HG02588 (cell line): ENCODE data around the gene SUPT3H.

Experiments used
- ATAC-seq: cut with Tn5 transposase; IDR thresholded peaks from one replicate; pipeline ENCODE4 v1.9.1; 2021; ENCODE audit warnings: mild to moderate bottlenecking, moderate library complexity; ENCODE audit not compliant: unreplicated experiment

SUPT3H gene

DNA sequence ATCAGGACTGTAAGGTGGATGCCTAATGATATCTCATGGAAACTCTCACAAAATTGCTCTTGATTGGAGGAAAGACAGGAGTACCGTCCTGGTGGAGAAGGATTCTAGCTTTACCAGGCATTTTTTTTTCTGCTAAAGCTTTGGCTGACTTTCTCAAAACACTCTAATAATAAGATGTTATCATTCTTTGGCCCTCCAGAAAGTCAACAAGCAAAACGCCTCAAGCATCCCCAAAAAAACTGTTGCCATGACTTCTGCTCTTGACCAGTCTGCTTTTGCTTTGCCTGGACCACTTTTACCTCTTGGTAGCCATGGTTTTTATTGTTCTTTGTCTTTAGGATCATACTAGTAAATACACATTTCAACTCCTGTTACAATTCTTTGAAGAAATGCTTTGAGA is 105.1 kb downstream of the SUPT3H start:
- no peak for ATAC-seq

GRCh38 chr6:45265246-45265645 is 112.5 kb downstream of the SUPT3H start:
- no peak for ATAC-seq

DNA sequence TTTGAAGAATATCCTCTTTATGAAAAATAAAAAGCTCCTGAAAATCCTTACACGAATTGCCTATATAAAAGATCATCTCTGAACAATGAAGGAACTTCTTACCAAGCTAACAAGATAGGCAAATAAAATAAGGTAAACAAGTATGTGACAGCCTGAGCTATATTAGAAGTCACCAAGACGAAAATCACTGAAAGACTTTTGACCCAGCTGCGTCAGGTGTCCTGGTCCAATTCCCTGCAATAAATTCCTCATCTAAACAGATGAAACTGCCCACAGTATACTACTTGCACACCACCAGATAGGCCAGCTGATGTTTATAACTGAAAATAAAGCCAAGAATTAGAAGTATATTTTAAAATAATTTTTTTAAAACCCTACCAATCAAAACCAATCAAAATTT is 117.0 kb downstream of the SUPT3H start:
- no peak for ATAC-seq

- no peak for ATAC-seq
Observed at GRCh38 chr6:45256697-45257695, 120.7 kb downstream of the SUPT3H start.

- no peak for ATAC-seq
Observed at GRCh38 chr6:45255434-45255833, 122.3 kb downstream of the SUPT3H start.

- ATAC-seq: no peak
Observed at GRCh38 chr6:45254253-45254652, 123.5 kb downstream of the SUPT3H start.

- ATAC-seq: no peak
Observed at GRCh38 chr6:45253453-45253852, 124.3 kb downstream of the SUPT3H start.

- ATAC-seq: no peak
Observed at GRCh38 chr6:45231660-45232059, 146.1 kb downstream of the SUPT3H start.

DNA sequence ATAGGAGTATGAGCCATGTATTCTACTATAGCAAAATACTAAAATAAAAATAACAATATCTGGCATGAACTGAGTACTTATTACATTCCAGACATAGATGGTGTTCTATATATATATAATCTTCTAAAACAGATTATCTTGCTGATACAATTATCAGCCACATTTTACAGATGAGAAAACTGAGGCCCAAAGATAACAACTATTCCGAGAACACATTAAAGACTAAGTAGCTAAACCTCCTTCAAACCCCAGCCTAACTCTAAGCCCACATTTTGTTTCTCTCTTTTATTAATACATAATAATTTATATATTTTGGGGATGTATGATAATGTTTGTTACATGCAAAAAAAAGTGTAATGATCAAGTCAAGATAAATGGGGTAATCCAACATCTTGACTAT is 148.3 kb downstream of the SUPT3H start:
- ATAC-seq: no peak

DNA sequence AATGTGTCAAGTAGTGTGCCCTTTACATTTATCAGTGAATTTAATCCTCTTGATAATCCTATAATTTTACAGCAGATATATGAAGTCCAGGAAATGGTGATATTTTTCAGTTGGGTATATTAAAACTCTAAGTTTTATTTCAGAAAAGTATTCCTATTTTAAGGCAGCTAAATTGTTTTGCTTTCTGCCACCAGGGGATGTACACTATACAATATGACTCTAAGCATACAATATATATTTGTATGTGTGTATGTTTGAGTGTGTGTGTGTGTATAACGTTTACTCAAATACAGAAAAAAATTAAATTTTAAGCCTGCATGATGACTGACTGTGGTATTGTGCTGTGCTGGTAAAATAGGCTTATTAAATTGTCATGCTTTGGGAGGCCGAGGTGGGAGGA is 151.7 kb downstream of the SUPT3H start:
- ATAC-seq: no peak

GRCh38 chr6:45222380-45222779 is 155.4 kb downstream of the SUPT3H start:
- no peak for ATAC-seq

DNA sequence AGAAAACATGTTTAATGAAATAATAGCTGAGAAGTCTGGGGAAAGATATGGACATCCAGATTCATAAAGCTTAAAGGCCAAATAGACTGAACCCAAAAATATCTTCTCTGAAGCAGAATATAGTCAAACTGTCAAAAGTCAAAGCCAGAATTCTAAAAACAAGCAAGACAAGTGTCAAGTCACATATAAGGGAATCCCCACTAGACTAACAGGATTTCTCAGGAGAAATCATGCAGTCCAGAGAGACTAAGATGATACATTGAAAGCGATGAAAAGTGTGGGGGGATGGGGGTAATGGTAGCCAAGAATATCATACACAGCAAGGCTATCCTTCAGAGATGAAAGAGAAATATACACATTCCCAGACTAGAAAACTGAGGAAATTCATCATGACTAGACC is 162.0 kb downstream of the SUPT3H start:
- ATAC-seq: no peak

DNA sequence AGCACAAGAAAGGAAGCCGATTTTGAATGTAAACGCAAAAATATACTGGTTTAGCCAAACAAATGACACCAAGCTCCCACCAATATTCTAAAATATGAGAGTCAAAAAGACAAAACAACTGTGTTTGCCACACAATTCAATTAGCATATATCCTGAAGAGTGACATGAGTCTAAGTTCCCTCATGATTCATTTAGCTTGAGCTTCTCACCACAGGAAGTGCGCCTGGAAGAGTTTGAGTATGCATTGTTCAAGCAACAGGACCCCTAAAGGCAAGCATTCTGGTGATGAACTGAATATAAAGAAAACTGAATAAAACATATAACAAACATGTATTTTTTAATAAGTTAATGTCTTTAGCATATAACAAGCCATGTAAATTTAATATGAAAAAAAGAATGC is 164.8 kb downstream of the SUPT3H start:
- ATAC-seq: no peak

DNA sequence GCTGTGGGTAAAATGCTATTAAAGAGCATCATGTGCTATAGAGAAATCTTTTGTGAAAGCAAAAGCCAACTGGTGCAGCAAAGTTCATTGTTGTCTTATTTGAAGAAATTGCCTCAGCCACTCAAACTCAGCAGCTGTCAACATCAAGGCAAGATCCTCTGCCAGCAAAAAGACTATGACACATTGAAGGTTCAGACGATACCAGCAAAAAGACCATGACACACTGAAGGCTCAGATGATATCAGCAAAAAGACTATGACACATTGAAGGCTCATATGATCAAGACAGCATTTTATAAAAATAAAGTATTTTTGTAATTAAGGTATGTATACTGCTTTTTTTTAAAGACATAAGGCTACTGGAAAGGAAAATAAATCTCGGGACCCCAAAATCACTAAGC is 168.0 kb downstream of the SUPT3H start:
- ATAC-seq: no peak

- no peak for ATAC-seq
Observed at GRCh38 chr6:45206793-45207492, 170.8 kb downstream of the SUPT3H start.

DNA sequence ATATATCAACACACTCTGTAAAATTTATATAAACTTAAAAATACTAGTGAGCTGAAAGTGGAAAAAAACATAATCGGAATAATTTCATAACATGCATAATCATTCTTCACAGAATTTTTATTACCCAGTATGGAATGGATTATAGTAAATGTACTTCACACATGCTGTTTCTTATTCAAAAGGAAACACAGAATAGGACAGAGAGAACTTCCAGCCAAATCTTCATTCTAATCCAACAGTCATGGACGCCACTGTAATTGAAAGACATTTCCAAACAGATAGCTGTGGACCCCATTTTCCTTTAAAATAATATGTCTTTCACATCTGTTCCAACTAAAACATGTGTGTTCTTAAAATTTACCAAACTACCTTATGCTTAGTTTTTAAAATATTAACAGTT is 176.2 kb downstream of the SUPT3H start:
- no peak for ATAC-seq

- no peak for ATAC-seq
Observed at GRCh38 chr6:45200510-45200909, 177.2 kb downstream of the SUPT3H start.

DNA sequence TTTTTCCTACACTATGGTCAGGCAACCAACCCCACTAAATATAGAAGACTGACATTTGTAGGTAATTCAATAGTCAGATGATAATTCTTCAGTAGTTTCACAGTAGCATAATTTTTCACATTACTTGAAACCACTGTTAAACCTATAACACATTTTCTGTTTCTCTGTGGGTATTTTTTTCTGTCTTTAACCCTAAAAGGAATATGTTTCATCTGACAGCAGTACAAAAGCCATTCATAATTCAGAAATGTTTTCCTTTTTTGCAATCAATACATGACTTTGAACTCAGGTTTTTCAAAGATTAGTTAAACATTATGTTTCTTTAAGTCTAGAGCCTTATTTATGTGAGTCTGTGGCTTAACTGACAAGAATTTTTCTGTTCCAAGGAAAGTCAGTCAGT is 178.2 kb downstream of the SUPT3H start:
- no peak for ATAC-seq

GRCh38 chr6:45196121-45196520 is 181.6 kb downstream of the SUPT3H start:
- no peak for ATAC-seq

- no peak for ATAC-seq
Observed at GRCh38 chr6:45195137-45195536, 182.6 kb downstream of the SUPT3H start.

- ATAC-seq: no peak
Observed at GRCh38 chr6:45192556-45192955, 185.2 kb downstream of the SUPT3H start.

GRCh38 chr6:45191414-45191813 is 186.3 kb downstream of the SUPT3H start:
- no peak for ATAC-seq
